ENCODE results near the gene ANKRD53.

The ANKRD53 gene

GRCh38 chr2:70943205-70943871 is 35.1 kb upstream of the ANKRD53 start:
- DNase-seq: no peak

- DNase-seq: no peak
Observed at GRCh38 chr2:70944111-70944690, 34.2 kb upstream of the ANKRD53 start.

- DNase-seq: peak; percentile 59
Observed at GRCh38 chr2:70946832-70947442, 31.5 kb upstream of the ANKRD53 start.

GRCh38 chr2:70947556-70948184 is 30.8 kb upstream of the ANKRD53 start:
- DNase-seq: no peak

GRCh38 chr2:70948337-70949003 is 30.0 kb upstream of the ANKRD53 start:
- peak; percentile 61 for DNase-seq

GRCh38 chr2:70949086-70949485 is 29.3 kb upstream of the ANKRD53 start:
- DNase-seq: no peak

GRCh38 chr2:70954886-70955285 is 23.5 kb upstream of the ANKRD53 start:
- DNase-seq: no peak

GRCh38 chr2:70956141-70956540 is 22.3 kb upstream of the ANKRD53 start:
- DNase-seq: no peak

GRCh38 chr2:70957798-70958197 is 20.6 kb upstream of the ANKRD53 start:
- no peak for DNase-seq

GRCh38 chr2:70958759-70959158 is 19.7 kb upstream of the ANKRD53 start:
- no peak for DNase-seq

- no peak for DNase-seq
Observed at GRCh38 chr2:70959271-70959761, 19.1 kb upstream of the ANKRD53 start.

GRCh38 chr2:70959851-70960832 is 18.3 kb upstream of the ANKRD53 start:
- peak; percentile 2 for DNase-seq

GRCh38 chr2:70960833-70961647 is 17.4 kb upstream of the ANKRD53 start:
- DNase-seq: no peak

GRCh38 chr2:70961648-70961994 is 16.8 kb upstream of the ANKRD53 start:
- DNase-seq: no peak

GRCh38 chr2:70962211-70962884 is 16.1 kb upstream of the ANKRD53 start:
- DNase-seq: no peak

GRCh38 chr2:70962885-70963878 is 15.2 kb upstream of the ANKRD53 start:
- DNase-seq: peak; percentile 1

- no peak for DNase-seq
Observed at GRCh38 chr2:70964133-70964532, 14.3 kb upstream of the ANKRD53 start.

- DNase-seq: peak; percentile 59
Observed at GRCh38 chr2:70964596-70965386, 13.6 kb upstream of the ANKRD53 start.
